ENCODE data around the gene KCTD13.
"Not testable (repeated sequence)": the region's sequence is repeated elsewhere in the genome, so short reads cannot be mapped to it uniquely, and the experiment has no call there.

Gene KCTD13

GRCh38 chr16:29947897-29948296 is 21.9 kb upstream of the KCTD13 start:
- no peak for DNase-seq (ENCODE audit: low read depth, low spot score)

GRCh38 chr16:29943846-29944799 is 18.1 kb upstream of the KCTD13 start:
- peak; percentile 76 for DNase-seq (ENCODE audit: low read depth, low spot score)

GRCh38 chr16:29940656-29941055 is 14.6 kb upstream of the KCTD13 start:
- no peak for DNase-seq (ENCODE audit: low read depth, low spot score)

- not testable (repeated sequence) for DNase-seq (ENCODE audit: low read depth, low spot score)
These were observed 5.7 kb upstream of the KCTD13 start for GRCh38 chr16:29931750-29932149.

- DNase-seq (ENCODE audit: low read depth, low spot score): no peak
These were observed 1.3 kb upstream of the KCTD13 start for GRCh38 chr16:29927070-29927905.

GRCh38 chr16:29926711-29927052 is 656 bp upstream of the KCTD13 start:
- DNase-seq (ENCODE audit: low read depth, low spot score): no peak

GRCh38 chr16:29925105-29925756 is 795 bp downstream of the KCTD13 start:
- DNase-seq (ENCODE audit: low read depth, low spot score): no peak

GRCh38 chr16:29922986-29923501 is 3.0 kb downstream of the KCTD13 start:
- no peak for DNase-seq (ENCODE audit: low read depth, low spot score)

GRCh38 chr16:29922326-29922725 is 3.7 kb downstream of the KCTD13 start:
- DNase-seq (ENCODE audit: low read depth, low spot score): no peak

- no peak for DNase-seq (ENCODE audit: low read depth, low spot score)
These were observed 5.0 kb downstream of the KCTD13 start for GRCh38 chr16:29921034-29921385.

GRCh38 chr16:29920288-29921033 is 5.6 kb downstream of the KCTD13 start:
- DNase-seq (ENCODE audit: low read depth, low spot score): no peak

- no peak for DNase-seq (ENCODE audit: low read depth, low spot score)
These were observed 9.0 kb downstream of the KCTD13 start for GRCh38 chr16:29916979-29917378.

- DNase-seq (ENCODE audit: low read depth, low spot score): no peak
These were observed 10.3 kb downstream of the KCTD13 start for GRCh38 chr16:29915590-29916247.

GRCh38 chr16:29913514-29913913 is 12.5 kb downstream of the KCTD13 start:
- no peak for DNase-seq (ENCODE audit: low read depth, low spot score)

GRCh38 chr16:29912087-29912486 is 13.9 kb downstream of the KCTD13 start:
- DNase-seq (ENCODE audit: low read depth, low spot score): no peak

GRCh38 chr16:29911676-29912010 is 14.4 kb downstream of the KCTD13 start:
- DNase-seq (ENCODE audit: low read depth, low spot score): no peak

- no peak for DNase-seq (ENCODE audit: low read depth, low spot score)
These were observed 15.0 kb downstream of the KCTD13 start for GRCh38 chr16:29910819-29911675.

GRCh38 chr16:29909851-29910250 is 16.2 kb downstream of the KCTD13 start:
- DNase-seq (ENCODE audit: low read depth, low spot score): not testable (repeated sequence)

GRCh38 chr16:29909391-29909790 is 16.6 kb downstream of the KCTD13 start:
- DNase-seq (ENCODE audit: low read depth, low spot score): no peak

GRCh38 chr16:29908719-29909220 is 17.3 kb downstream of the KCTD13 start:
- DNase-seq (ENCODE audit: low read depth, low spot score): no peak
